Mammary epithelial cell (primary cell): ENCODE results near the gene PTGR3.

ENCODE experiments used
- CTCF ChIP-seq, 2 donors: IDR thresholded peaks in 1 of 2; conservative IDR thresholded peaks in 1 of 2; 2 replicates each; pipeline ENCODE4 v1.5.1; 2011 to 2012; ENCODE audit warnings: inconsistent platforms in 2 of 2, low read length in 2 of 2, mild to moderate bottlenecking in 2 of 2, control low read depth in 1 of 2, low read depth in 1 of 2; ENCODE audit not compliant: insufficient read depth in 1 of 2; ENCODE audit errors: extremely low read depth in 1 of 2
- EZH2 ChIP-seq: IDR thresholded peaks from 2 replicates; pipeline ENCODE4 v1.6.1; 2012; ENCODE audit warnings: low read length, inconsistent platforms, borderline replicate concordance

GRCh38 chr18:75211002-75211621 is 2.2 kb upstream of the PTGR3 start:
- TF ChIP-seq CTCF (conservative IDR thresholded peaks at IDR 0.05 in 1 of 2, IDR thresholded peaks at IDR 0.05 in 1 of 2; ENCODE audit: extremely low read depth in 1 of 2, insufficient read depth in 1 of 2, low read depth in 1 of 2, low read length in 2 of 2) = no peak
- no peak for TF ChIP-seq EZH2
